HUES6 (cell line): ENCODE data around the gene MBNL2.

ENCODE experiments used
- H3K27ac ChIP-seq: 2 replicates; pipeline ENCODE4 v1.7.0; 2013; ENCODE audit warnings: low read depth, mild to moderate bottlenecking, low read length, inconsistent platforms
- H3K27me3 ChIP-seq: 2 replicates; pipeline ENCODE4 v1.6.1; 2013; ENCODE audit warnings: low read length; ENCODE audit not compliant: control insufficient read depth, insufficient read depth
- H3K36me3 ChIP-seq: 2 replicates; pipeline ENCODE4 v1.6.1; 2013; ENCODE audit warnings: low read length; ENCODE audit not compliant: control insufficient read depth, insufficient read depth
- H3K4me1 ChIP-seq: 2 replicates; pipeline ENCODE4 v1.6.1; 2013; ENCODE audit warnings: low read length; ENCODE audit not compliant: control insufficient read depth, insufficient read depth
- H3K4me3 ChIP-seq: 2 replicates; pipeline ENCODE4 v1.5.1; 2013; ENCODE audit warnings: low read depth, low read length
- H3K9ac ChIP-seq: one replicate; pipeline ENCODE4 v1.6.1; 2013; ENCODE audit warnings: mild to moderate bottlenecking, low read length
- H3K9me3 ChIP-seq: 2 replicates; pipeline ENCODE4 v1.6.1; 2013; ENCODE audit warnings: low read depth, low read length; ENCODE audit not compliant: control insufficient read depth, insufficient read depth

Gene MBNL2

GRCh38 chr13:97242755-97243497 is 20.8 kb downstream of the MBNL2 start:
- Histone ChIP-seq H3K27me3 (peaks cover 57% of the 10 kb centered on the region), H3K4me1 (peaks cover 19% of the 10 kb centered on the region), H3K36me3 (no peaks in the 10 kb centered on the region), H3K27ac (no peak overlapping the region), H3K4me3 (no peak overlapping the region), H3K9ac (no peak overlapping the region), H3K9me3 (no peaks in the 10 kb centered on the region)

GRCh38 chr13:97243915-97244781 is 22.0 kb downstream of the MBNL2 start:
- H3K4me1 ChIP-seq = peaks cover 19% of the 10 kb centered on the region
- no peak overlapping the region for H3K27ac ChIP-seq
- H3K4me3 ChIP-seq = no peak overlapping the region
- H3K9ac ChIP-seq = no peak overlapping the region
- no peaks in the 10 kb centered on the region for H3K9me3 ChIP-seq
- no peaks in the 10 kb centered on the region for H3K36me3 ChIP-seq
- peaks cover 45% of the 10 kb centered on the region for H3K27me3 ChIP-seq

GRCh38 chr13:97245011-97245410 is 22.9 kb downstream of the MBNL2 start:
- Histone ChIP-seq H3K9me3 (no peaks in the 10 kb centered on the region), H3K9ac (no peak overlapping the region), H3K27me3 (peaks cover 37% of the 10 kb centered on the region), H3K36me3 (no peaks in the 10 kb centered on the region), H3K4me1 (peaks cover 17% of the 10 kb centered on the region), H3K4me3 (no peak overlapping the region), H3K27ac (no peak overlapping the region)

- H3K9ac ChIP-seq = no peak overlapping the region
- H3K27ac ChIP-seq = no peak overlapping the region
- H3K4me3 ChIP-seq = no peak overlapping the region
- H3K4me1 ChIP-seq = peaks cover 4% of the 10 kb centered on the region; the same call in 1 of the 2 replicates
- H3K36me3 ChIP-seq = no peaks in the 10 kb centered on the region
- H3K27me3 ChIP-seq = peaks cover 26% of the 10 kb centered on the region
- H3K9me3 ChIP-seq = no peaks in the 10 kb centered on the region
Measured at GRCh38 chr13:97246596-97247158, 24.5 kb downstream of the MBNL2 start.

- Histone ChIP-seq H3K36me3 (no peaks in the 10 kb centered on the region), H3K4me3 (no peak overlapping the region), H3K27me3 (peaks cover 12% of the 10 kb centered on the region), H3K9me3 (no peaks in the 10 kb centered on the region), H3K27ac (no peak overlapping the region), H3K4me1 (0 out of 2 replicates have a peak, but pooled peaks cover 3% of the 10 kb centered on the region), H3K9ac (no peak overlapping the region)
Measured at GRCh38 chr13:97248243-97248642, 26.1 kb downstream of the MBNL2 start.

GRCh38 chr13:97249093-97249795 is 27.1 kb downstream of the MBNL2 start:
- Histone ChIP-seq H3K27me3 (peaks cover 6% of the 10 kb centered on the region), H3K9me3 (no peaks in the 10 kb centered on the region), H3K36me3 (no peaks in the 10 kb centered on the region), H3K27ac (no peak overlapping the region), H3K4me3 (no peak overlapping the region), H3K9ac (no peak overlapping the region), H3K4me1 (0 out of 2 replicates have a peak, but pooled peaks cover 2% of the 10 kb centered on the region)

GRCh38 chr13:97249796-97250495 is 27.8 kb downstream of the MBNL2 start:
- no peak overlapping the region for H3K9ac ChIP-seq
- no peaks in the 10 kb centered on the region for H3K4me1 ChIP-seq
- H3K9me3 ChIP-seq = no peaks in the 10 kb centered on the region
- peaks cover 3% of the 10 kb centered on the region for H3K27me3 ChIP-seq
- H3K4me3 ChIP-seq = no peak overlapping the region
- H3K27ac ChIP-seq = no peak overlapping the region
- no peaks in the 10 kb centered on the region for H3K36me3 ChIP-seq

- Histone ChIP-seq H3K4me3 (no peak overlapping the region), H3K4me1 (no peaks in the 10 kb centered on the region), H3K9me3 (no peaks in the 10 kb centered on the region), H3K36me3 (no peaks in the 10 kb centered on the region), H3K9ac (no peak overlapping the region), H3K27ac (no peak overlapping the region), H3K27me3 (no peaks in the 10 kb centered on the region; the same call in none of the 2 replicates)
Measured at GRCh38 chr13:97250560-97250959, 28.4 kb downstream of the MBNL2 start.

GRCh38 chr13:97252735-97253134 is 30.6 kb downstream of the MBNL2 start:
- Histone ChIP-seq H3K9me3 (no peaks in the 10 kb centered on the region), H3K36me3 (no peaks in the 10 kb centered on the region), H3K9ac (no peak overlapping the region), H3K4me3 (no peak overlapping the region), H3K4me1 (peaks cover 4% of the 10 kb centered on the region), H3K27me3 (no peaks in the 10 kb centered on the region), H3K27ac (no peak overlapping the region)

- H3K27me3 ChIP-seq = no peaks in the 10 kb centered on the region
- peaks cover 12% of the 10 kb centered on the region for H3K4me1 ChIP-seq
- no peak overlapping the region for H3K9ac ChIP-seq
- H3K4me3 ChIP-seq = no peak overlapping the region
- H3K27ac ChIP-seq = no peak overlapping the region
- no peaks in the 10 kb centered on the region for H3K9me3 ChIP-seq
- H3K36me3 ChIP-seq = no peaks in the 10 kb centered on the region
Measured at GRCh38 chr13:97253581-97254293, 31.6 kb downstream of the MBNL2 start.
